Measurements from ENCODE around the gene TLR7. TPM values are rescaled to one million over a fixed set of nuclear protein-coding genes. Genes with fewer than 3 reads are reported as not detected.

Gene TLR7
- total RNA-seq, 1 donor: under 0.01 TPM

DNA sequence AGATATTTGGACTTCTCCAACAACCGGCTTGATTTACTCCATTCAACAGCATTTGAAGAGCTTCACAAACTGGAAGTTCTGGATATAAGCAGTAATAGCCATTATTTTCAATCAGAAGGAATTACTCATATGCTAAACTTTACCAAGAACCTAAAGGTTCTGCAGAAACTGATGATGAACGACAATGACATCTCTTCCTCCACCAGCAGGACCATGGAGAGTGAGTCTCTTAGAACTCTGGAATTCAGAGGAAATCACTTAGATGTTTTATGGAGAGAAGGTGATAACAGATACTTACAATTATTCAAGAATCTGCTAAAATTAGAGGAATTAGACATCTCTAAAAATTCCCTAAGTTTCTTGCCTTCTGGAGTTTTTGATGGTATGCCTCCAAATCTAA is 20.3 kb downstream of the TLR7 start:
- Histone ChIP-seq H2AFZ (ENCODE audit: low read length) (no peak overlapping the region), H3K36me3 (ENCODE audit: insufficient read depth, low read length) (no peaks in the 10 kb centered on the region), H3K79me2 (ENCODE audit: insufficient read depth, low read length) (no peaks in the 10 kb centered on the region), H3K4me3 (ENCODE audit: insufficient read depth, low read length) (no peak overlapping the region), H3K4me2 (ENCODE audit: insufficient read depth, low read length) (no peak overlapping the region), H4K20me1 (ENCODE audit: insufficient read depth, low read length) (no peaks in the 10 kb centered on the region), H3K27me3 (ENCODE audit: insufficient read depth, low read length) (peaks cover 8% of the 10 kb centered on the region), H3K9me3 (ENCODE audit: low read depth, low read length) (no peaks in the 10 kb centered on the region), H3K27ac (ENCODE audit: low read depth, low read length) (no peak overlapping the region), H3K4me1 (ENCODE audit: insufficient read depth, low read length) (no peaks in the 10 kb centered on the region)
- DNase-seq (ENCODE audit: insufficient read length, low spot score, missing footprints): no peak
- TF ChIP-seq, protein P1, sequence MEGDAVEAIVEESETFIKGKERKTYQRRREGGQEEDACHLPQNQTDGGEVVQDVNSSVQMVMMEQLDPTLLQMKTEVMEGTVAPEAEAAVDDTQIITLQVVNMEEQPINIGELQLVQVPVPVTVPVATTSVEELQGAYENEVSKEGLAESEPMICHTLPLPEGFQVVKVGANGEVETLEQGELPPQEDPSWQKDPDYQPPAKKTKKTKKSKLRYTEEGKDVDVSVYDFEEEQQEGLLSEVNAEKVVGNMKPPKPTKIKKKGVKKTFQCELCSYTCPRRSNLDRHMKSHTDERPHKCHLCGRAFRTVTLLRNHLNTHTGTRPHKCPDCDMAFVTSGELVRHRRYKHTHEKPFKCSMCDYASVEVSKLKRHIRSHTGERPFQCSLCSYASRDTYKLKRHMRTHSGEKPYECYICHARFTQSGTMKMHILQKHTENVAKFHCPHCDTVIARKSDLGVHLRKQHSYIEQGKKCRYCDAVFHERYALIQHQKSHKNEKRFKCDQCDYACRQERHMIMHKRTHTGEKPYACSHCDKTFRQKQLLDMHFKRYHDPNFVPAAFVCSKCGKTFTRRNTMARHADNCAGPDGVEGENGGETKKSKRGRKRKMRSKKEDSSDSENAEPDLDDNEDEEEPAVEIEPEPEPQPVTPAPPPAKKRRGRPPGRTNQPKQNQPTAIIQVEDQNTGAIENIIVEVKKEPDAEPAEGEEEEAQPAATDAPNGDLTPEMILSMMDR (IDR thresholded peaks at IDR 0.05; ENCODE audit: extremely low read depth, low read depth, low read length): no peak

DNA sequence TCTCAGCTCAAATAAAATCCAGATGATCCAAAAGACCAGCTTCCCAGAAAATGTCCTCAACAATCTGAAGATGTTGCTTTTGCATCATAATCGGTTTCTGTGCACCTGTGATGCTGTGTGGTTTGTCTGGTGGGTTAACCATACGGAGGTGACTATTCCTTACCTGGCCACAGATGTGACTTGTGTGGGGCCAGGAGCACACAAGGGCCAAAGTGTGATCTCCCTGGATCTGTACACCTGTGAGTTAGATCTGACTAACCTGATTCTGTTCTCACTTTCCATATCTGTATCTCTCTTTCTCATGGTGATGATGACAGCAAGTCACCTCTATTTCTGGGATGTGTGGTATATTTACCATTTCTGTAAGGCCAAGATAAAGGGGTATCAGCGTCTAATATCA is 20.9 kb downstream of the TLR7 start:
- Histone ChIP-seq H3K9me3 (ENCODE audit: low read depth, low read length) (no peaks in the 10 kb centered on the region), H3K79me2 (ENCODE audit: insufficient read depth, low read length) (no peaks in the 10 kb centered on the region), H3K4me3 (ENCODE audit: insufficient read depth, low read length) (no peak overlapping the region), H3K4me2 (ENCODE audit: insufficient read depth, low read length) (no peak overlapping the region), H3K4me1 (ENCODE audit: insufficient read depth, low read length) (no peaks in the 10 kb centered on the region), H4K20me1 (ENCODE audit: insufficient read depth, low read length) (no peaks in the 10 kb centered on the region), H3K27ac (ENCODE audit: low read depth, low read length) (no peak overlapping the region), H3K36me3 (ENCODE audit: insufficient read depth, low read length) (no peaks in the 10 kb centered on the region), H2AFZ (ENCODE audit: low read length) (no peak overlapping the region), H3K27me3 (ENCODE audit: insufficient read depth, low read length) (peaks cover 8% of the 10 kb centered on the region)
- DNase-seq (ENCODE audit: insufficient read length, low spot score, missing footprints): no peak
- TF ChIP-seq, protein P1 (IDR thresholded peaks at IDR 0.05; ENCODE audit: extremely low read depth, low read depth, low read length): no peak

DNA sequence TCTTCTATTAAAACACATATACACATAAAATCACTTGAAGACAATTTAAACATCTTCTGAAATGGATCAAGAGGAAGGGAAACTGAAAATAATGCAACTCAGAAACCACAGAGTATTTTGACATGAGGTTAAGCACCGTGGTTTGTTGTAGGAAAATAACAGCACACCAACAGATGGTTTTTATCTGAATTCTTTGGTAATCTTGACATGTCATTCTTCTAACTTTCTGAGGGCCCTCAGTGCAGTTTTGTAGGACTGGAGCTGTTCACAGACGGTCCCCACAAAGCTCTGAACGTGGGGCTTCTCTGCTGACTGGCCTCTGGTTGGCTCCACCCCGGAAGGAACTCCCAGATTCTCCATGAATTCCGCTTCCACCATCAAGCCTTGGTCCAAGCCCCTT is 23.6 kb downstream of the TLR7 start:
- Histone ChIP-seq H3K27ac (ENCODE audit: low read depth, low read length) (no peak overlapping the region), H3K27me3 (ENCODE audit: insufficient read depth, low read length) (peaks cover 3% of the 10 kb centered on the region), H3K4me2 (ENCODE audit: insufficient read depth, low read length) (no peak overlapping the region), H2AFZ (ENCODE audit: low read length) (no peak overlapping the region), H3K79me2 (ENCODE audit: insufficient read depth, low read length) (no peaks in the 10 kb centered on the region), H3K4me3 (ENCODE audit: insufficient read depth, low read length) (no peak overlapping the region), H3K4me1 (ENCODE audit: insufficient read depth, low read length) (no peaks in the 10 kb centered on the region), H3K9me3 (ENCODE audit: low read depth, low read length) (no peaks in the 10 kb centered on the region), H3K36me3 (ENCODE audit: insufficient read depth, low read length) (no peaks in the 10 kb centered on the region), H4K20me1 (ENCODE audit: insufficient read depth, low read length) (no peaks in the 10 kb centered on the region)
- DNase-seq (ENCODE audit: insufficient read length, low spot score, missing footprints): no peak
- TF ChIP-seq, protein P1 (IDR thresholded peaks at IDR 0.05; ENCODE audit: extremely low read depth, low read depth, low read length): no peak

DNA sequence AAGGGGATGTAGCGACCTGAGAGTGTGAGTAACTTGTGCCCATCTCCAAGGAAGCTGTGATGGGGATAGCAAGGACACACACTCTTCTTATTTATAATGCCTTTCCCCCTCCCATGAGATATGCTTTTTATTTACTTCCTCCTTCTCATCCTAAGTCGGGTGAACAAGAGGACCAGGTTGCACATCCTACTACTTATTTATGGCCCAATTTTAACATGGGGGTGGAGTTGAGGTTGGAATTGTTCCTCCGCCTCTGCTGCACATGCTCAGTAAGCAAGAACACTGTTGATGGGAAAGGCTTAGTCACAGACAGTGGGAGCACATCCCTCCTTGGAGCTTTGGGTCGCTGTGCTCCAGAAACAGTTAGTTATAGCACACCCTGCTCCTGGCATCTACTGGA is 24.3 kb downstream of the TLR7 start:
- Histone ChIP-seq H3K79me2 (ENCODE audit: insufficient read depth, low read length) (no peaks in the 10 kb centered on the region), H4K20me1 (ENCODE audit: insufficient read depth, low read length) (no peaks in the 10 kb centered on the region), H3K4me1 (ENCODE audit: insufficient read depth, low read length) (no peaks in the 10 kb centered on the region), H3K9me3 (ENCODE audit: low read depth, low read length) (no peaks in the 10 kb centered on the region), H2AFZ (ENCODE audit: low read length) (no peak overlapping the region), H3K27me3 (ENCODE audit: insufficient read depth, low read length) (peaks cover 3% of the 10 kb centered on the region), H3K4me3 (ENCODE audit: insufficient read depth, low read length) (no peak overlapping the region), H3K4me2 (ENCODE audit: insufficient read depth, low read length) (no peak overlapping the region), H3K36me3 (ENCODE audit: insufficient read depth, low read length) (no peaks in the 10 kb centered on the region), H3K27ac (ENCODE audit: low read depth, low read length) (no peak overlapping the region)
- TF ChIP-seq, protein P1 (IDR thresholded peaks at IDR 0.05; ENCODE audit: extremely low read depth, low read depth, low read length): no peak
- no peak for DNase-seq (ENCODE audit: insufficient read length, low spot score, missing footprints)
